Measurements from ENCODE around the gene CTAG1B. TPM values are rescaled to one million over a fixed set of nuclear protein-coding genes. Genes with fewer than 3 reads are reported as not detected.
"Not testable (repeated sequence)": the region's sequence is repeated elsewhere in the genome, so short reads cannot be mapped to it uniquely, and the experiment has no call there.

Gene CTAG1B
- polyA plus RNA-seq, 3 donors from 2014 or later: not detected

DNA sequence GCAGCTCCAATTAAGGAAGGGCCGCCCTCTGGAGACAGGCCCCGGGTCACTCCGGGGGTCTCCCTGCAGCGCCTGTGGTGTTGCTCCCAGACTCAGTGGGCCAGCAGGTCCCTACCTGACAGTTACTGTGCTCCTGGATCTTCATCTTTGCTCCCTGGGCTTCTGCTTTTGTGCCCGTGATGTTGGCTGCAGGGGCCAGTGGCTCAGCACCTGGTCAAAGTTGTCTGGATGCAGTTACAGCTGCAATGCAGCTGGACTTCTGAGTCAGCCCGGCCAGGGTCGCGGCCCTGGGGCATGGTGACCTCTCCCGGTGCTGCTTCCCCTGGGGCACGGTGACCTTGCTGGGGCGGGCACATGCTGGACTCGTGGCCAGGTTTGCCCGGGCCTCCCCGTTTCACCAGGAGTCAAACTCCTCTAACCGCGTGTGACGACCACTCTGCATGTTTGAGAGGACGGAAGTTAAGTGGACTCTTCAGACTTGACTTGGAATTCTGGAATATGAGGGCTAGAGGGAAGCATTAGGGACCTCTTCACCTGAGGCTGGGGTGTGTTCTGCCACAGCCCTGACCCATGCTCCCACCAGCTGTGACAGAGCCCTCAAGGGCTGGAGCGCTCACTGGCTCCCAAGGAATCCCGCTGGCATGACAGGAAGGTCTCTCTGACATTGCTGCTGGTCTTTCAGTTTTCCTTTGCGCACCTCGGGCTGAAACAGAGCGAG, 30.6 kb upstream of the CTAG1B start:
- H3K4me3 Mint-ChIP-seq: no peak overlapping the region
- no peaks in the 10 kb centered on the region for H3K9me3 Mint-ChIP-seq
- peaks cover 0 to 2% (median 0%) of the 10 kb centered on the region in 3 donors for H3K27me3 Mint-ChIP-seq (ENCODE audit: low read depth in 3 of 3)
- no peaks in the 10 kb centered on the region for H3K36me3 Mint-ChIP-seq
- no peak overlapping the region for H3K27ac Mint-ChIP-seq
- DNase-seq: no peak
- H3K4me1 Mint-ChIP-seq: peaks cover 4% of the 10 kb centered on the region in 2 donors

DNA sequence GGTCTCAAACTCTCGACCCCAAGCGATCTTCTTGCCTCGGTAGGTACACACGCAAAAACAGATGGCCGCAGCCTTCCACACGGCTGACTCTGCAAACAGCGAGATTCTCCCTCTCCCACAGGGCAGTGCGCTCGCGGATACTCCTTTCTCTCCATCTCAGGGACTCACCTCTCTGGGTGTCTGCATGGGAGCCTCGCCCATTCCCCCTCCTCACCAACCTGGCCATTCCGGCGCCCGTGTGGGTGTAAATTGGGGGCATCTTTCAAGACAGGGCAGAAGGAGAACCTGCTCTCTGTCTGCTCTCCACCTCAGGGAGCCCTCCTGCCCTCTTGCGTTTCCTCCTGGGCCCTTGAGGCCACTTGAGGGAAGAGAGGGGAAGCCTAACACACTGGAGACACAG, 29.8 kb upstream of the CTAG1B start:
- Mint-ChIP-seq H3K4me1 (no peaks in the 10 kb centered on the region), H3K9me3 (no peaks in the 10 kb centered on the region), H3K27ac (no peak overlapping the region), H3K36me3 (no peaks in the 10 kb centered on the region), H3K4me3 (no peak overlapping the region), H3K27me3 (ENCODE audit: low read depth in 3 of 3) (peaks cover 0 to 2% (median 0%) of the 10 kb centered on the region in 3 donors)
- no peak for DNase-seq

DNA sequence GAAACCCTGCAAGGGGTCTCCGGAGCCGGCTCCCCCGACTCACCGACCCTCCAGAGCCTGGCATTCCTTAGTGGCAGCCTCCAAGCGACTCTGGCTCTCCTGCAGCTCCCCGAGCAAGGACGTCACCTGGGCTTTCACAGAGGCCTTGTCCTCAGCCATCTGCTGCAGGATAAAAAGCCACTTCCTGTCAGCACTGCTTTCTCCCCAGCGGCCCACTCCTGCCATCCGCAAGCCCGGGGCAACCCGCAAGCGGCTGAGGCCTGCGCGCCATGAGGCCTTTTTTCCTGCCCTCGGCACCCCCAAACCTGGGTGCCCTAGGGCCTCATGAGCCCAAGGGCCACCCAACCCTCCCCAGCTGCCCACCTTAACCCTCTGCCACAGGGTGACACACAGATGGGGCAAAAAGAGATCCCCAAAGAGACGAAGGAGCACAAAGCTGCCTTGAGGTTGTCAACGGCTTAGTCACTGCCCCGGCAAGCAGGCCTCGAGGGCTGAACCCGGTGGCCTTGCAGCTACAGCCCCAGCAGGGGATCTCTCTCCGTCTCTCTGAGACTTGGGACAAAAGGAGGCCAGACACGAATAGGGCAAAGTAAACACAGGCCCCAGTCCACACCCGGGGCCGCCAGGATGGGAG, 26.8 kb upstream of the CTAG1B start:
- DNase-seq; H3K27me3 Mint-ChIP-seq (ENCODE audit: low read depth in 3 of 3); H3K9me3 Mint-ChIP-seq; H3K4me1 Mint-ChIP-seq; H3K27ac Mint-ChIP-seq; H3K4me3 Mint-ChIP-seq; H3K36me3 Mint-ChIP-seq: not testable (repeated sequence)

DNA sequence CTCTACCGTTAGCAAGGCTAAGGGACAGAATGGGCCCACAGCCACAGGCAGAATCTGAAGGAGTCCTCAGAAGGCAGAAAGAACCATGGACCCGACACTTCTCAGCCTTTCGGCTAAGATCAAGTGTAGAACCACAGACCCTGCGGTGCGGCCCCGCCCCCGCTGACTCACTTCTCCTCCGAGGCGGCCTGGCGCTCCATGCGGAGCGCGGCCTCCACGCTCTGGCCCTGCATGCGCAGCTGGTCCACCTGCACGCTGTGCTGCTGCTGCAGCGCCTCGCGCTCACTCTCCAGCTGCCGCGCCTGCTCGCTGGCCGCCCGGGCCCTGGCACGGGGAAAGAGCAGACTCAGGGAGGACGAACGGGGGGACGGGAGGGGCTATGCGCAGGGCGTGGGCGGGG, 24.6 kb upstream of the CTAG1B start:
- not testable (repeated sequence) for H3K4me3 Mint-ChIP-seq; DNase-seq; H3K9me3 Mint-ChIP-seq; H3K4me1 Mint-ChIP-seq; H3K27ac Mint-ChIP-seq; H3K27me3 Mint-ChIP-seq (ENCODE audit: low read depth in 3 of 3); H3K36me3 Mint-ChIP-seq

DNA sequence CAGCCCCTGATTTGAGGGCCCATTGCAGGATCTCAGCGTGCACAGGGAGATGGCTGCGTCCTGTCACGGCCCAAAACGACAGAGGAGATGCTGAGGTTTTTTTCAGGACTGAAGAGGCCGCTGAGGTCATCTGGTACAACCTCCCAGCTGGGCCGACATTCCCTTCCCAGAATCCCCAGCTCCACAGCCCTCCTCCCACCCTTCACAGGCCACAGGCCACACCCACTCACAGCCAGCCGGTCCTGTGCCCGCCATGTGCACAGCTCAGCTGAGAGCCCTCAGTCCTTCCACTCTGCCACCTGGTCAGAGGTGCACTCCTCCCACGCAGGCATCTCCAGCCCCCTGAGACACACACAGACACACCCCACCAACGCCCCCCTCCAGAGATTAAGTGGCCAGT, 22.7 kb upstream of the CTAG1B start:
- H3K4me3 Mint-ChIP-seq, DNase-seq: not testable (repeated sequence)

DNA sequence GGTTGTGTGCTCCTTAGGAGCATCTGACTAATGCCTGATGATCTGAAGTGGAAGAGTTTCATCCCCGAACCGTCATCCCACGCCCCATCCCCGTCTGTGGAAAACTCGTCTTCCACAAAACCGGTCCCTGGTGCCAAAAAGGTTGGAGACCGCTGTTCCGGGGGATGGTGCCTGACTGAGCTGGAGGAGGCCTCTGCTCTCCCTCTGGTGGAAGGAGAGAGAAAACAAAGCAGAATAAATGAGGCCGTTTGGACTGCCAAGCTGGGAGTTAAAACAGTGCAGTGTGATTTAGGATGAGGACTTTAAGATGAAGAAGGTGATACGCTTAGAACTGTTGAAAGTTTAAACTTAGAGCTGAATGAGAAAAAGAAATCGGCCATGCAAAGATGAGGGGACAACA, 14.6 kb upstream of the CTAG1B start:
- H3K9me3 Mint-ChIP-seq: not testable (repeated sequence)

More for the DNA sequence above, 22.7 kb upstream of the CTAG1B start:
- not testable (repeated sequence) for H3K9me3 Mint-ChIP-seq; H3K36me3 Mint-ChIP-seq; H3K27me3 Mint-ChIP-seq (ENCODE audit: low read depth in 3 of 3); H3K27ac Mint-ChIP-seq; H3K4me1 Mint-ChIP-seq

DNA sequence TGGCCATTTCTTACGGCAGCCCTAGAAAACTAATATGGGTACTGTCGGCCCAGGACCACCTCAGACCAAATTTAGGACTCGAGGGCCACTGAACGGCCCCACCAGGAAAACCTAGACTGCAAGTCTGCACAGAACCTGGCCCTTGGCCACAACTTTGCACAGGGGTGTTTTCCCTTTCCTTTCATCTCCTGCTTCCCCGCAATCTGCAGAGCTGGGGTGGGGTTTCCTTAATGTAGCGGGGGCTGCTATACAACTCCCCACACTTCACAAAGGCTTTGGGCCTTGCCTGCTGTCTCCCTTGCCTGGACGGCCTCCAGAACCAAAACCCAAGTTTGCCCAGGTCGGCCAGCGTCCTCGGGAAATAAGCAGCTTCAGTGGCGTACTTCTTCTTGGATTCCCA, 11.9 kb upstream of the CTAG1B start:
- not testable (repeated sequence) for H3K27me3 Mint-ChIP-seq (ENCODE audit: low read depth in 3 of 3); H3K36me3 Mint-ChIP-seq; H3K27ac Mint-ChIP-seq; H3K9me3 Mint-ChIP-seq; DNase-seq; H3K4me1 Mint-ChIP-seq; H3K4me3 Mint-ChIP-seq

More for the DNA sequence above, 14.6 kb upstream of the CTAG1B start:
- H3K27me3 Mint-ChIP-seq (ENCODE audit: low read depth in 3 of 3); H3K36me3 Mint-ChIP-seq; H3K27ac Mint-ChIP-seq; H3K4me1 Mint-ChIP-seq; H3K4me3 Mint-ChIP-seq; DNase-seq: not testable (repeated sequence)

DNA sequence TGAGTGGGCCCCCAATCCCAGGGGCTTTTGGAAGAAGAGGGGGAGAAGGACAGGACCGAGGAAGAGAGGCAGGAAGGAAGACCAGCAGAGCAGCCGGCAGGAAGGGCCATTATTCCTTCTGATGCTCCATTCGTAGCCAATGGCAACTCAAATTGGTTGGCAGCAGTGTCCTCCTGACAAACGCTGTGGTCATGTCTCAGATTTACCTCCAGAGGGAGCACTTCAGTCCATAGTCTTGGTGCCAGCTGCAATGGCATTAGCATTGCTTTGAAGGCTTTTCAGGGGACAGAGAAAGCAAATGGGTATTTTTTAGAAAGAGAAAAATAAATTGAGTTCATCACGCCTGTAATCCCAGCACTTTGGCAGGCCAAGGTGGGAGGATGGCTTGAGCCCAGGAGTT, 9.9 kb upstream of the CTAG1B start:
- not testable (repeated sequence) for DNase-seq; H3K36me3 Mint-ChIP-seq; H3K27ac Mint-ChIP-seq; H3K4me3 Mint-ChIP-seq; H3K27me3 Mint-ChIP-seq (ENCODE audit: low read depth in 3 of 3); H3K4me1 Mint-ChIP-seq; H3K9me3 Mint-ChIP-seq

DNA sequence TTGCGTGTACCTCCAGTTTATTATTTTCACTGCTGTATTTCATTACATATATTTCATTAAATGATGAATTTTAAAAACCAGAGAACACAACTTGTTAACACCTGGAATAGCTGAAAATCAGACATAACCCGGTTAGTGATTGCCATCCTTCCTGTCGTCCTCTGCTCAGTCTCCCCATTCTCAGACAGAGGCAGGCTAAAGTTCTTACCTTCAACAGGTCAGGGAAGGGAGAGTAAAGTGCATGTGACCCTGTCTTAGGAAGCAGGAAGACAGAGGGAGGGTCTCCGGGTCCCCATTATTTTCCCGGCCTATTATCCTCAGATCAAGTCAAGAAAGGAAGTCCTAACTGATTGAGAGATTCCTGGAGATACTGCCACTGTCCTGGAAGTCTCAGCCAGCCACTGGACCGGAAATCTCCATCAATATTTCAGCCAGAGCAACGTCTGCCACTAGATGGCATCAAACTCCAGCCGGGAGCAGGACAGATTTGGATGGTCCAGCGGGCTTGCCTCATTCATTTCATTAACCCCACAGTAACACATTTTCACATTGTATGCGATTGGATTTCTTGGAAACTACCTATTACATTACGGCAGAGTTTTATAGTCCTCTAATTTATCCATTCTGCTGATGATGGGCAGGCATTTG, 1.8 kb upstream of the CTAG1B start:
- not testable (repeated sequence) for H3K36me3 Mint-ChIP-seq; H3K9me3 Mint-ChIP-seq; H3K27ac Mint-ChIP-seq; H3K4me3 Mint-ChIP-seq; H3K4me1 Mint-ChIP-seq; DNase-seq; H3K27me3 Mint-ChIP-seq (ENCODE audit: low read depth in 3 of 3)

DNA sequence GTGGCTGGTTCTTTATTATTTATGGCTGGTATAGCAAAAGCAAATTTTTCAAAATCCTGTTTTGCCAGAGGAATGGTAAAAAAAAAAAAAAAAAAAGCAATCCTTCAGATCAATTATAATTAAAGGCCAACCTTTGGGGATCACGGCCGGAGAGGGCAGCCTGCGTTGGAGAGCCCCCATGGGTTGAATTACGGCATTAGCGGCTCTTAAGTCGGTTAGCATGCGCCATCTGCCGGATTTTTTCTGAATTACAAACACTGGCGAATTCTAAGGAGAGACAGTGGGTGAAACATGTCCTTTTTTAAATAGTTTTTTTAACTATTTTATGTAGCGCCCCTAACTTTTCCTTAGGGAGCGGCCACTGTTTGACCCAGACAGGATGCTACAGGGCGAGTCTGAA, 5.5 kb downstream of the CTAG1B start:
- H3K27me3 Mint-ChIP-seq (ENCODE audit: low read depth in 3 of 3); H3K4me3 Mint-ChIP-seq; H3K27ac Mint-ChIP-seq; DNase-seq; H3K9me3 Mint-ChIP-seq; H3K36me3 Mint-ChIP-seq; H3K4me1 Mint-ChIP-seq: not testable (repeated sequence)

DNA sequence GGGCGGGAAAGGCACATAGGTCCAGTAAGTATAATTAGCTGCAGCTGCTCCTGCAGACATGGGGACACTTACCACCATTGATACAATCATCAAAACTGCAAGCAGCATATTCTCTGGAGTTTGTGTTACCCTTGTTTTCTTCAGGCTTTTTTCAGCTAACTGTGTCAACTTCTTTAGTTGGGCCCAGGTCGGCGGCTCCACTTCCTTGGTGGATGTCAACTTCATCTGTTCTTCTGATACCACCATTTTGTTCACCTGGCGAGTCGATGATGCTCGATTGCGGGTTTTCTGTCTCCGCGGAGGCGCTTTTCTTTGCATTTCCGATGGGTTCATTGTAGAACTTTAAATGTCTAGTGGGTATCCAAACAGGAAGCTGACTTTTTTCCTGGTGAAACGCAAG, 7.9 kb downstream of the CTAG1B start:
- H3K4me1 Mint-ChIP-seq; H3K9me3 Mint-ChIP-seq; H3K27ac Mint-ChIP-seq; H3K27me3 Mint-ChIP-seq (ENCODE audit: low read depth in 3 of 3); H3K36me3 Mint-ChIP-seq; H3K4me3 Mint-ChIP-seq; DNase-seq: not testable (repeated sequence)

DNA sequence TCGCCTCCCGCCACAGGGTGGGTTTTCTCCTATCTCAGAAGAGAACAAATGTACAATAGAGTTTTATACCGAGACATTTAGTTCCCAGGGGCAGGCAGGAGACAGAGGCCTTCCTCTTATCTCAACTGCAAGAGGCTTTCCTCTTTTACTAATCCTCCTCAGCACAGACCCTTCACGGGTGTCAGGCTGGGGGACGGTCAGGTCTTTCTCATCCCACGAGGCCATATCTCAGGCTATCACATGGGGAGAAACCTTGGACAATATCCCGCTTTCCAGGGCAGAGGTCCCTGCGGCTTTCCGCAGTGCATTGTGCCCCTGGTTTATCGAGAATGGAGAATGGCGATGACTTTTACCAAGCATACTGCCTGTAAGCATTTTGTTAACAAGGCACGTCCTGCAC, 10.3 kb downstream of the CTAG1B start:
- not testable (repeated sequence) for H3K9me3 Mint-ChIP-seq; H3K27ac Mint-ChIP-seq; H3K36me3 Mint-ChIP-seq; DNase-seq; H3K4me1 Mint-ChIP-seq; H3K27me3 Mint-ChIP-seq (ENCODE audit: low read depth in 3 of 3); H3K4me3 Mint-ChIP-seq

DNA sequence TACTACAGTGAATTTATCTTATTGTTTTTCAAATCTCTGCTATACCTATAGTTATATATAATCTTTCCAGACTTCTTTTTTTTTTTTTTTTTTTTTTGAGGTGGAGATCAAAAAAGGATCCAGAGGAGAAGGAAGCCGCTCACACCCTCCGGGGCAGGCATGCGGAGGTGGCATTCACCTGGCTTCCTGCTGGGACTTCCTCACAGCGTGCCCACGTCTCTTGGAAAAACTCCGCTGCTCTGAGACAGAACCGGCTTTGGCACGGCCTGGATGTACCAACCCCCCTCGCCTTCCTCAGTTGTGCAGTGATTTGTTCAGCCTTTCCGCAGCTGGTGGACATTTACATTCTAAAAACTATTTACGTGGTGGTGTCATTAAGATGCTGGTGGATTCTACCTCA, 11.1 kb downstream of the CTAG1B start:
- DNase-seq; H3K4me1 Mint-ChIP-seq; H3K36me3 Mint-ChIP-seq; H3K9me3 Mint-ChIP-seq; H3K27me3 Mint-ChIP-seq (ENCODE audit: low read depth in 3 of 3); H3K27ac Mint-ChIP-seq; H3K4me3 Mint-ChIP-seq: not testable (repeated sequence)

DNA sequence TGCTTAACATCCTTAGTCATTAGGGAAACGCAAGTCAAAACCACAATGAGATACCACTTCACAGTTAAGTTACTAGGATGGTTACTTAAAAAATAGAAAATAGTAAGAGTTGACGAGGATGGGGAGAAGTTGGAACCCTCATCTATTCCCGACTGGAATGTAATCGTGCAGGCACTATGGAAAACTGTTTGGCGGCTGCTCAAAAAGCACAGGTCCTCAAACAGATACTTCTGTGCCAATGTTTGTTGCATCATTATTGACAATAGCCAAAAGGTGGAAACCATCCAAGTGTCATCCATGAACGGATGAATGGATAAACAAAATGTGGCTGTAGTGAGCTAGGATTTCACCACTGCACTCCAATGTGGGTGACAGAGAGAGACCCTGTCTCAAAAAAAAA, 11.7 kb downstream of the CTAG1B start:
- no peak overlapping the region for H3K27ac Mint-ChIP-seq
- no peaks in the 10 kb centered on the region for H3K9me3 Mint-ChIP-seq
- H3K4me3 Mint-ChIP-seq: no peak overlapping the region
- DNase-seq: no peak
- H3K27me3 Mint-ChIP-seq (ENCODE audit: low read depth in 3 of 3): peaks cover 0 to 5% (median 0%) of the 10 kb centered on the region in 3 donors
- peaks cover 0 to 5% of the 10 kb centered on the region in 2 donors for H3K4me1 Mint-ChIP-seq
- H3K36me3 Mint-ChIP-seq: no peaks in the 10 kb centered on the region

DNA sequence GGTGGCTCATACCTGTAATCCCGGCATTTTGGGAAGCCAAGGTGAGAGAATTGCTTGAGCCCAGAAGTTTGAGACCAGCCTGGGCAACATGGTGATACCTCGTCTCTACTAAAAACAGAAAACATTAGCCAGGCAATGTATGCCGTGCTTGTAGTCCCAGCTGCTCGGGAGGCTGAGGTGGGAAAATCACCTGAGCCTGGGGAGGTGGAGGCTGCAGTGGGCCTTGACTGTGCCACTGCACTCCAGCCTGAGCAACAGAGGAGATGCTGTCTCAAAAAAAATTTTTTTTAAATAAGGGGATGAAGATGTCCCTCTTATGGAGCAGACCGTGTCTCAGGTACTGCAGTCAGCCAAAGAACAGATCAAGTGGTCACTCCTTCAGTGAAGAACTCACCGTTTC, 13.5 kb downstream of the CTAG1B start:
- peaks cover under 1 to 6% of the 10 kb centered on the region in 2 donors for H3K4me1 Mint-ChIP-seq
- no peaks in the 10 kb centered on the region for H3K36me3 Mint-ChIP-seq
- H3K27me3 Mint-ChIP-seq (ENCODE audit: low read depth in 3 of 3): peaks cover 0 to 5% (median 0%) of the 10 kb centered on the region in 3 donors
- H3K27ac Mint-ChIP-seq: no peak overlapping the region
- H3K9me3 Mint-ChIP-seq: no peaks in the 10 kb centered on the region
- no peak for DNase-seq
- H3K4me3 Mint-ChIP-seq: no peak overlapping the region
